Ishikawa (cell line): ENCODE data around the gene DQX1.

ENCODE experiments used
- CEBPB ChIP-seq: IDR thresholded peaks from 2 replicates; pipeline ENCODE4 v1.6.1; 2012
- CREB1 ChIP-seq: IDR thresholded peaks from 2 replicates; pipeline ENCODE4 v1.6.1; 2012; ENCODE audit warnings: low read depth
- EGR1 ChIP-seq: IDR thresholded peaks from 2 replicates; pipeline ENCODE4 v1.6.1; 2012
- EP300 ChIP-seq: IDR thresholded peaks from 2 replicates; pipeline ENCODE4 v1.6.1; 2012; ENCODE audit warnings: borderline replicate concordance
- FOXM1 ChIP-seq: IDR thresholded peaks from 2 replicates; pipeline ENCODE4 v1.6.1; 2012; ENCODE audit warnings: low read depth, borderline replicate concordance
- NFIC ChIP-seq: IDR thresholded peaks from 2 replicates; pipeline ENCODE4 v1.6.1; 2012
- RAD21 ChIP-seq: IDR thresholded peaks from 2 replicates; pipeline ENCODE4 v1.6.1; 2012; ENCODE audit warnings: low read depth
- USF1 ChIP-seq: IDR thresholded peaks from 2 replicates; pipeline ENCODE4 v1.6.1; 2012
- ZBTB7A ChIP-seq: IDR thresholded peaks from 2 replicates; pipeline ENCODE4 v1.6.1; 2012; ENCODE audit warnings: low read depth

GRCh38 chr2:74562126-74562775, 36.2 kb upstream of the DQX1 start:
- no peak for TF ChIP-seq CEBPB
- TF ChIP-seq RAD21 = no peak
- TF ChIP-seq NFIC = no peak
- no peak for TF ChIP-seq EGR1
- TF ChIP-seq ZBTB7A = no peak
- no peak for TF ChIP-seq USF1
- no peak for TF ChIP-seq CREB1
- no peak for TF ChIP-seq FOXM1
- TF ChIP-seq EP300 = no peak
